Measurements from ENCODE around the gene ZSWIM1.
A peak's percentile ranks its signal among the peaks of the same experiment; 100 is the strongest.

ZSWIM1 gene

GRCh38 chr20:45934046-45934585 is 53.1 kb downstream of the ZSWIM1 start:
- Histone ChIP-seq H3K27ac (ENCODE audit: low read length) (peak overlapping the region; percentile 84), H4K20me1 (ENCODE audit: insufficient read depth, low read length) (peaks cover 13% of the 10 kb centered on the region), H2AFZ (ENCODE audit: low read depth, low read length) (peak overlapping the region; percentile 79), H3K79me2 (ENCODE audit: low read length) (peaks cover 42% of the 10 kb centered on the region), H3K9ac (ENCODE audit: low read length) (peak overlapping the region; percentile 95), H3K9me3 (ENCODE audit: insufficient read depth, low read length) (no peaks in the 10 kb centered on the region), H3K4me2 (ENCODE audit: low read length) (peak overlapping the region; percentile 79), H3K36me3 (replicated peaks; ENCODE audit: low read depth, low read length) (peaks cover 21% of the 10 kb centered on the region), H3K27me3 (ENCODE audit: low read depth, low read length) (no peaks in the 10 kb centered on the region), H3K4me1 (ENCODE audit: low read length) (peaks cover 11% of the 10 kb centered on the region), H3K4me3 (ENCODE audit: low read length) (peak overlapping the region; percentile 80)
- TF ChIP-seq CTCF (IDR thresholded peaks at IDR 0.05; ENCODE audit: low read depth, low read length) = no peak
- no peak for TF ChIP-seq EZH2phosphoT487 (IDR thresholded peaks at IDR 0.05; ENCODE audit: low read depth)
